NCI-H2196 (cell line): ENCODE measurements around the gene PPP1CB.
"Not testable (repeated sequence)": the region's sequence is repeated elsewhere in the genome, so short reads cannot be mapped to it uniquely, and the experiment has no call there.

Source experiments
- DNase-seq: peaks from one replicate; lab custom pipeline; 2025; ENCODE audit not compliant: unreplicated experiment; lab: John Stamatoyannopoulos, UW

PPP1CB gene

GRCh38 chr2:28772351-28772750, 20.7 kb downstream of the PPP1CB start:
- no peak for DNase-seq

GRCh38 chr2:28776471-28776870, 24.8 kb downstream of the PPP1CB start:
- DNase-seq: no peak

DNA sequence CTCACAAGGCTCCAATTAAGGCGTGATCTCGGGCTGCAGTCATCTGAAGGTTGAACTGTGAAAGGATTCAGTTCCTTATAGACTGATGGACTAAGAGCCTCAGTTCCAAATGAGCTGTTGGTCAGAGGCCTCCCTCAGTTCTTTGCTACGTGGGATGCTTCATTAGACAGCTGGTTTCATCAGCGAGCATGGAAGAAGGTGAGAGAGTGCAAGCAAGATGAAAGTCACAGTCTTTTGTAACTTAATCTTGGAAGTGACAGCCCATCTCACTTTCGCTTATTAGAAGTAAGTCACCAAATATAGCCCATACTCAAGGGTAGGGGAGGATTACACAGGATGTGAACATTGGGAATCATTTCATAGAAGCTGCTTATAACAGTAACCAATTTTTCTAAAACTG, 26.8 kb downstream of the PPP1CB start:
- DNase-seq: no peak

GRCh38 chr2:28779001-28779400, 27.4 kb downstream of the PPP1CB start:
- DNase-seq: no peak

DNA sequence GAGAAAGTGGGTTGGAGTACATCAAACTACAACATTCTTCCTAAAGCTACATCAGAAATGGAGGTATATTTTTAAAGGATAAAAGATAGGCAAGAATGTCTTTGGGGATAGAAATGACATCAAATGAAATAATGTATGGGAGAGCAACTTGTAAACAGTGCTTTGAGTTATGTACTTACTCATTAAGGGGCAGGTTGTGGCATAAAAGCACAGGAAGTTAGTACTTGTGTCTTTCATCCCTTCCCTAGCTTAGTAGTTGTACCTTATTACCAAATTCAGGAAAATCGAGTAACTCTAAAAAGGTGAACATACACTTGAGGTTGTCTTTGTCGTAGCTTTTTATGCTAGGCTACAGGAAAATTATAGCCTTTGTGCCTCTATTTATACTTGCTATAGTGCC, 28.9 kb downstream of the PPP1CB start:
- DNase-seq: no peak

DNA sequence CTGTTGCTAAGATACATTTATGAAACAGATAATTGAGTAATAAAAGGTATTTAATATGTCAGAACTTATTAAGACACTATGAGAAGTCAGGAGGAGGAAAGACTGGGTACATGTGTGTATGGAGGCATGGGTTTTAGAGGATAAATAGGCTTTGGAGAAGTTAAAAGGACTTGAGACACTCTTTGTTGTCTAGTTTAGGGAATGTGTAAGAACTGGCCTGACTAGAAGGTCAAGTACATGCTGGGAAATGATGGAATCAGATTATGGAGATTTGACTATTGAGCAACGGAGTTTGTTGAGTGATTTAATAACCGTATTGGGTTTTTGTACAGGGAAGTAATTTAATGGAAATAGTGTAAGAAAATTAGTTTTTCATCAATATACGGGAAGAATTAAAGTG, 30.8 kb downstream of the PPP1CB start:
- no peak for DNase-seq

- not testable (repeated sequence) for DNase-seq
Observed at GRCh38 chr2:28784570-28784969, 32.9 kb downstream of the PPP1CB start.

GRCh38 chr2:28796620-28797019, 45.0 kb downstream of the PPP1CB start:
- DNase-seq: no peak

GRCh38 chr2:28801726-28802125, 50.1 kb downstream of the PPP1CB start:
- DNase-seq: no peak

DNA sequence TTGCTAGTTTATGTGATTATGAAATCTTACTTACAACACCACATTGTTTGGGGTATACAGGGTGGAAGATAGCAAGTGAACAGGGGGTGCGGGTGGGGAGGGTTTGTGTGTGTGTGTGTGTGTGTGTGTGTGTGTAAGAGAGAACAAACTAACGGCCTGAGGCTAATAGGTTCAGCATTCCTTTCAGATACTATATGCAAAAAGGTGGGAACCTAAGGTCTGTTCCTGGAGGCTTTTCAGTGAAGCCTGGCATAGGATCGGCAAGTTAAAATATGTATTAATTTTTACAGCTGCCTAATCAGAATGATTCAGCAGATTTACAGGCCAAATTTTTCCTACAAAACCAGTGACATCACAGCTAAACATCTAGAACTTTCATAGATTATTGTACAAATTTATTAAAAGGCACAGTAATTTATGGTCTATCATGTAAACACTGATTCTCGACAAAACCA, 51.4 kb downstream of the PPP1CB start:
- DNase-seq: no peak

GRCh38 chr2:28809927-28810326, 58.3 kb downstream of the PPP1CB start:
- no peak for DNase-seq

DNA sequence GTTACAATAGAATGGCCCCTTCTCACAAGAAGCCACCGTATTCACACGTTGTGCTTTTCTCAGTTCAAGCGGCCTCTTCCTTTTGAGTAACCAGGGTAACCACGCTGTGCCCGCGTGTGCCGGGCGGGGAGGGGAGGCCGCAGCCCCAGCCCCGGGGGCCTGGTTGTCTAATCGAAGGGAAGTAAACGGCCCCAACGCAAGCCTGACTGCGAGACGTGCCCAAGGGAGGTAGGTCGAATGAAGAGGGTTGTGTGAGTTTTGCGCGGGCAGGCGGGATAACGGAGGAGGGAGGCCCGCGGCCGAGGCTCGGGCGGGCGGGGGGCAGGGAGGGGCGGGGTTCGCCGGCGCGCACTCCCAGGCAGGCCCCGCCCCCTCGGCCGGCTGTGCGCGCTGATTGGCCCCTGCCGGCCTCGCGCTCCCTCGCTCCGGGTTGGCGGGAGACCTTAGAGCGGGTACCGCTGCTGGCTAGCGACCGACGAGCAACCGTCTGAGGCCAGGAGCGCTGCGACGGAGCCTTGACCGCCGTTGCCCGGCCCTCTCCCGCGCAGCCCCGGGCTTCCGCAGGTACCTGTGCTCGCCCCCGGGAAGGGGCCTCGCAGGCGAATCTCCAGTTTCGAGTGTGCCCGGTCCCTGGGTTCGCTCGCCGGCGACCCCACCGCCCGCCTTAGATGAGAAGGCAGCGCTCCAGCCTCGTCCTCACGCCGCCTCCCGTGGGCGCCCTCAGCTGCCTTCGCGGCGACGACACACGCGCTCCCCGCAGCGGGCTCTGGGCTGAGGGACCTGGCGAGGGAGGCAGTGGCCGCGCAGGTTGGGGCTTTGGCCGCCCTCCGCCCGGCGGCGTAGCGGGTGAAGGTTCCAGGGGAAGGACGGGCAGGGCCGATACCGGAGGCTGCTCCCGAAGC, 59.0 kb downstream of the PPP1CB start, which contains the start of gene SPDYA:
TSS of gene SPDYA (plus strand) at position 451 of the 902 bp plus-strand sequence. CDS start 5,181 bp downstream, outside the sequence.
- no peak for DNase-seq

DNA sequence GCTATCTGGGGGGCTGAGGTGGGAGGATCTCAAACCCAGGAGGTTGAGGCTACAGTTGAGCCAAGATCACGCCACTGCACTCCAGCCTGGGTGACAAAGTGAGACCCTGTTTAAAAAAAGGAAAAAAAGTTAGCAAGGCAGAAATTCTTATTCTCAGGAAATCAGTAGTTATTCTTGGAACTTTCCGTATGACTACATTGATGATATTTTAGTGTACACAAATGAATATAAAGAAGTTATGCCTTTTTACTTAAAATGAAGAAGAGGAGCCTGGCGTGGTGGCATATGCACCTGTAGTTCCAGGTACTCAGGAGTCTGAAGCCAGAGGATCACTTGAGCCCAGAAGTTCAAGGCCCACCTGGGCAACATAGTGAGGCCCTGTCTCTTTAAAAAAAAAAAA, 66.4 kb downstream of the PPP1CB start:
- no peak for DNase-seq

- DNase-seq: peak; percentile 54
Observed at GRCh38 chr2:28821295-28821958, 69.8 kb downstream of the PPP1CB start.

GRCh38 chr2:28822036-28822435, 70.4 kb downstream of the PPP1CB start:
- DNase-seq: no peak

DNA sequence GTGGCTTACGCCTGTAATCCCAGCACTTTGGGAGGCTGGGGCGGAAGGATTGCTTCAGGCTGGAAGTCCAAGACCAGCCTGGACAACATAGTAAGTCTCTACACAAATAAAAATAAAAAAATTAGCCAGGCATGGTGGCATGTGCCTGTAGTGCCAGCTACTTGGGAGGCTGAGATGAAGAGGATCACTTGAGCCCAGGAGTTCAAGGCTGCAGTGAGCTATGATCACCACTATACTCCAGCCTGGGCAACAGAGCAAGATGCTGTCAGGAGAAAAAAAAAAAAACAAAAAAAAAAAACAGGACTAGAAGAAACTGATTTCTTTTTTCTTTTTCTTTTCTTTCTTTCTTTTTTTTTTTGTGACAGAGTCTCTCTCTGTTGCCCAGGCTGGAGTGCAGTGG, 72.6 kb downstream of the PPP1CB start:
- no peak for DNase-seq

- DNase-seq: no peak
Observed at GRCh38 chr2:28824870-28825269, 73.2 kb downstream of the PPP1CB start.

- DNase-seq: no peak
Observed at GRCh38 chr2:28828382-28828781, 76.8 kb downstream of the PPP1CB start.

DNA sequence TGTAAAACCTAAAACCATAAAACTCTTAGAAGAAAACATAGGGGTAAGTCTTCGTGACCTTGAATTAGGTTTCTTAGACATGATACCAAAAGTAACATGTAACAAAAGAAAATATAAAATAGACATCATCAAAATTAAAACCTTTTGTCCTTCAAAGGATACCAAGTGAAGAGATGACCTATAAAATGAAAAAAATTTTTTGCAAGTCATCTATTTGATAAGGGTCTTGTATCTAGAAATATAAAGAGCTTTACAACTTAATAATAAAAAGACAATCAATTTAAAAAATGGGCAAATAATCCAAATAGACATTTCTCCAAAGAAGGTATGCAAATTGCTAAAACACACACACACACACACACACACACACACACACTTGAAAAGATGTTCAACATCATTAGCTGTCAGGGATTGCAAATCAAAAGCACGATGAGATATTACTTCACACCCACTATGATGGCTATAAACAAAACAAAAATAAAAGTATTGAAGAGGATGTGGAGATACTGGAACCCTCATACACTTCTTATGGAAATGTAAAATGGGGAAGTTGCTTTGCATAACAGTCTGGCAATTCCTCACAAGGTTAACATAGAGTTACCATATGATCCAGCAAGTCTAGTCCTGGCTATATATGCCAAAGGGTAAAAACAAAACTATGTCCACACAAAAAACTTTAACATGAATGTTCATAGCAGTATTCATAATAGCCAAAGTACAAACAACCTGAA, 82.3 kb downstream of the PPP1CB start:
- DNase-seq: no peak

DNA sequence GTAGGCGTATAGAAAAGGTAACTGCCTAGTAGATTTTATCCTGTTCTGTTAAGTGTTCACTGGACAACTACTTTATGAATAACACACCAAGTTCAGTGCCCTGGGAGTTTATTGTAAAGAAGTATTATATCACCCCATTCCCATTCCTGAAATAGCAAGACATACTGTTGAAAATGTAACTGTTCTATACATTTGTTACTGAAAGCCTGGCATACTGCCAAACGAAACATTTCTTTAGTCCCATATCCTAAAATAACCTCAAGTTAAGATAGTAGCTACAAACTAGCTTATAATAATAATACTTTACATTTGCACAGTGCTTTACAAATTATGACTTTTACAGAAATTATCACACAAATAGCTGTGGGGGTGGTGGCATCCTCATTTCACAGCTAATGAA, 84.2 kb downstream of the PPP1CB start:
- no peak for DNase-seq

- DNase-seq: no peak
Observed at GRCh38 chr2:28838971-28839370, 87.3 kb downstream of the PPP1CB start.

DNA sequence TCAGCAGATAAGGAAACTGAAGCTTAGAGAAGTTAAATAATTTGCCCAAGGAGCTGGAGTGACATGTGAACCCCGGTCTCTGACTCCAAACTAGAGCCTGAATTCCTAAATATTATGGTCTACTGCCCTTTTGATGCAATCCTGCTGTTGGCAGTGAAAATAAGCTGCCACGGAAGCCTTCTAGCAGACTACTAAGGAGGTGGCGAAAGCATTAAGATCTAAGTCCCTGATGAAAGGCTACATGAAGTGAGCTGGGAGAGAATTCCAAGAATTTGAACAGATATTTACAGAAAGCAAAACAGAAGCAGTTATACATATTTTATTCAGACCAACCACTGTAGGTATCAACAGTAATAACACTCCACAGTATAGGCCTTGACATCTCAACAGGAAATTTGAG, 90.4 kb downstream of the PPP1CB start:
- no peak for DNase-seq
